Liver (tissue), 9 donors: Measurements from ENCODE around the gene LGR6. TPM values are rescaled to one million over a fixed set of nuclear protein-coding genes. Genes with fewer than 3 reads are reported as not detected.

ENCODE experiments used
- DNase-seq: peaks from one replicate; pipeline ENCODE4 v3.0.0-alpha.2; 2017; ENCODE audit warnings: low spot score
- H3K27ac ChIP-seq, 2 donors: one replicate each; pipeline ENCODE4 v1.7.0; 2013; ENCODE audit warnings: inconsistent platforms in 2 of 2, low read length in 2 of 2, control low read depth in 1 of 2, low read depth in 1 of 2, mild to moderate bottlenecking in 1 of 2
- H3K27me3 ChIP-seq, 4 donors: one replicate each; pipeline versions ENCODE4 v1.6.1 to v1.7.0; 2013; ENCODE audit warnings: low read length in 3 of 4, inconsistent platforms in 1 of 4, mild to moderate bottlenecking in 1 of 4, moderate library complexity in 1 of 4; ENCODE audit not compliant: control insufficient read depth in 4 of 4, insufficient read depth in 4 of 4
- H3K36me3 ChIP-seq, 4 donors: one replicate each; pipeline versions ENCODE4 v1.6.1 to v1.7.0; 2013; ENCODE audit warnings: low read length in 3 of 4, mild to moderate bottlenecking in 3 of 4, low read depth in 1 of 4, moderate library complexity in 1 of 4; ENCODE audit not compliant: control insufficient read depth in 4 of 4, insufficient read depth in 3 of 4
- H3K4me1 ChIP-seq, 4 donors: one replicate each; pipeline versions ENCODE4 v1.6.1 to v1.7.0; 2013; ENCODE audit warnings: low read length in 3 of 4, mild to moderate bottlenecking in 3 of 4, moderate library complexity in 1 of 4; ENCODE audit not compliant: control insufficient read depth in 4 of 4, insufficient read depth in 4 of 4
- H3K4me3 ChIP-seq, 3 donors: one replicate each; pipeline versions ENCODE4 v1.6.1 to v1.7.0; 2013; ENCODE audit warnings: low read length in 3 of 3, control low read depth in 1 of 3, low read depth in 1 of 3, mild to moderate bottlenecking in 1 of 3
- H3K9ac ChIP-seq, 2 donors: one replicate each; pipeline ENCODE4 v1.7.0; 2013; ENCODE audit warnings: low read length in 2 of 2, mild to moderate bottlenecking in 2 of 2, moderate library complexity in 2 of 2, control low read depth in 1 of 2, low read depth in 1 of 2
- H3K9me3 ChIP-seq, 4 donors: one replicate each; pipeline versions ENCODE4 v1.6.1 to v1.7.0; 2013; ENCODE audit warnings: low read length in 3 of 4; ENCODE audit not compliant: control insufficient read depth in 4 of 4
- CTCF ChIP-seq: fragments of 150-350 bp; IDR thresholded peaks from 2 replicates; pipeline ENCODE4 v1.5.1; 2017; ENCODE audit warnings: improper control_type of control experiment, low read depth, low read length; ENCODE audit not compliant: missing input control
- EGR1 ChIP-seq, 2 donors: IDR thresholded peaks; 2 replicates each; pipeline ENCODE4 v1.6.1; 2016 to 2018; ENCODE audit warnings: antibody characterized with exemption in 2 of 2, low read depth in 2 of 2
- FOXA1 ChIP-seq: IDR thresholded peaks from 2 replicates; pipeline ENCODE4 v1.6.1; 2016; ENCODE audit warnings: antibody characterized with exemption
- FOXA2 ChIP-seq: IDR thresholded peaks from 2 replicates; pipeline ENCODE4 v1.6.1; 2016; ENCODE audit warnings: antibody characterized with exemption
- GABPA ChIP-seq, 2 donors: IDR thresholded peaks in 1 of 2; conservative IDR thresholded peaks in 1 of 2; 2 replicates each; pipeline ENCODE4 v1.6.1; 2016; ENCODE audit warnings: antibody characterized with exemption in 2 of 2, mild to moderate bottlenecking in 1 of 2, moderate library complexity in 1 of 2
- HNF4G ChIP-seq: IDR thresholded peaks from 2 replicates; pipeline ENCODE4 v1.6.1; 2016; ENCODE audit warnings: antibody characterized with exemption
- JUND ChIP-seq, 2 donors: IDR thresholded peaks; 2 replicates each; pipeline ENCODE4 v1.6.1; 2016; ENCODE audit warnings: antibody characterized with exemption in 2 of 2
- MAX ChIP-seq: IDR thresholded peaks from 2 replicates; pipeline ENCODE4 v1.6.1; 2016; ENCODE audit warnings: antibody characterized with exemption
- NR2F2 ChIP-seq: IDR thresholded peaks from 2 replicates; pipeline ENCODE4 v1.6.1; 2016; ENCODE audit warnings: antibody characterized with exemption
- RAD21 ChIP-seq, 2 donors: IDR thresholded peaks; 2 replicates each; pipeline ENCODE4 v1.6.1; 2016; ENCODE audit warnings: antibody characterized with exemption in 2 of 2, mild to moderate bottlenecking in 2 of 2
- REST ChIP-seq: IDR thresholded peaks from 2 replicates; pipeline ENCODE4 v1.6.1; 2016; ENCODE audit warnings: antibody characterized with exemption, mild to moderate bottlenecking
- RXRA ChIP-seq, 2 donors: IDR thresholded peaks; 2 replicates each; pipeline ENCODE4 v1.6.1; 2017 to 2018; ENCODE audit warnings: antibody characterized with exemption in 2 of 2, mild to moderate bottlenecking in 1 of 2
- SP1 ChIP-seq: IDR thresholded peaks from 2 replicates; pipeline ENCODE4 v1.6.1; 2018; ENCODE audit warnings: antibody characterized with exemption, mild to moderate bottlenecking
- TAF1 ChIP-seq: conservative IDR thresholded peaks from 2 replicates; pipeline ENCODE4 v1.6.1; 2016; ENCODE audit warnings: antibody characterized with exemption, mild to moderate bottlenecking
- YY1 ChIP-seq: IDR thresholded peaks from 2 replicates; pipeline ENCODE4 v1.6.1; 2016; ENCODE audit warnings: antibody characterized with exemption, mild to moderate bottlenecking
- ZBTB33 ChIP-seq: IDR thresholded peaks from 2 replicates; pipeline ENCODE4 v1.6.1; 2016; ENCODE audit warnings: antibody characterized with exemption
- WGBS: extraction: QIAGEN DNeasy Blood & Tissue Kit; methylation state at CpG from one replicate; pipeline ENCODE4 v1.1.7; 2013; 5-methylcytosine and 5-hydroxymethylcytosine counted together
- polyA plus RNA-seq, 2 donors: library from polyadenylated mRNA; stranded (reverse) in 1 of 2; unstranded in 1 of 2; fragments of 200-250 nt in 1 of 2; fragments of >200 nt in 1 of 2; fragmentation: Nextera tagmentation in 1 of 2; extraction: Ambion mirVana in 1 of 2; gene quantifications; one replicate each; pipeline versions ENCODE4 v1.2.1 to v1.2.3, GENCODE V29; 2013 to 2015
- total RNA-seq, 2 donors: library from RNA; depleted of rRNA; stranded (reverse); fragments of >200 nt; gene quantifications; one replicate each; pipeline ENCODE4 v1.2.3, GENCODE V29; 2014
- donor health status: healthy.
- donor health status: healthy.
- donor health status: healthy.
- donor health status: healthy.
- donor health status: healthy.

Gene LGR6
- total and polyA plus RNA-seq, 4 donors = 0.05 to 1.2 (median 0.75) TPM

GRCh38 chr1:202289009-202289408 lies 95.4 kb downstream of the LGR6 start:
- H3K27ac ChIP-seq = no peak overlapping the region

GRCh38 chr1:202291001-202291400 lies 97.4 kb downstream of the LGR6 start:
- H3K36me3 ChIP-seq = no peaks in the 10 kb centered on the region
- H3K9me3 ChIP-seq = no peaks in the 10 kb centered on the region
- 64% methylated on average over 2 of the region's 2 CpGs for whole genome bisulfite sequencing
- no peak overlapping the region for H3K27ac ChIP-seq
- no peak overlapping the region for H3K9ac ChIP-seq
- no peak for DNase-seq
- H3K4me1 ChIP-seq = no peaks in the 10 kb centered on the region
- H3K4me3 ChIP-seq = no peak overlapping the region
- H3K27me3 ChIP-seq = no peaks in the 10 kb centered on the region
- TF ChIP-seq HNF4G (no peak), TAF1 (no peak)

More at GRCh38 chr1:202289009-202289408, 95.4 kb downstream of the LGR6 start:
- no peak for DNase-seq
- 76% methylated on average over 4 of the region's 4 CpGs for WGBS
- no peaks in the 10 kb centered on the region for H3K4me1 ChIP-seq
- H3K4me3 ChIP-seq = no peak overlapping the region
- no peak for TF ChIP-seq JUND (IDR thresholded peaks at IDR 0.05)
- TF ChIP-seq RXRA (IDR thresholded peaks at IDR 0.05) = no peak
- no peak for TF ChIP-seq TAF1
- TF ChIP-seq EGR1 (IDR thresholded peaks at IDR 0.05; ENCODE audit: low read depth in 2 of 2) = no peak
- TF ChIP-seq NR2F2 = no peak
- no peak for TF ChIP-seq YY1
- H3K9ac ChIP-seq = no peak overlapping the region
- H3K27me3 ChIP-seq = no peaks in the 10 kb centered on the region
- no peaks in the 10 kb centered on the region for H3K36me3 ChIP-seq
- no peaks in the 10 kb centered on the region for H3K9me3 ChIP-seq

GRCh38 chr1:202291961-202292712 lies 98.5 kb downstream of the LGR6 start:
- Histone ChIP-seq H3K27ac (no peak overlapping the region), H3K36me3 (no peaks in the 10 kb centered on the region), H3K27me3 (no peaks in the 10 kb centered on the region), H3K4me3 (no peak overlapping the region), H3K9ac (no peak overlapping the region), H3K4me1 (no peaks in the 10 kb centered on the region), H3K9me3 (no peaks in the 10 kb centered on the region)
- no peak for TF ChIP-seq RXRA (IDR thresholded peaks at IDR 0.05)
- no peak for TF ChIP-seq REST
- TF ChIP-seq FOXA2 = no peak
- TF ChIP-seq FOXA1 = no peak
- TF ChIP-seq GABPA (IDR thresholded peaks at IDR 0.05 in 1 of 2, conservative IDR thresholded peaks at IDR 0.05 in 1 of 2) = no peak
- TF ChIP-seq ZBTB33 = no peak
- TF ChIP-seq RAD21 (IDR thresholded peaks at IDR 0.05) = no peak
- TF ChIP-seq NR2F2 = no peak
- no peak for TF ChIP-seq MAX
- TF ChIP-seq CTCF = no peak
- no peak for TF ChIP-seq SP1
- no peak for TF ChIP-seq EGR1 (IDR thresholded peaks at IDR 0.05; ENCODE audit: low read depth in 2 of 2)
- no peak for TF ChIP-seq HNF4G
- no peak for DNase-seq
- WGBS = 95% methylated on average over 5 of the region's 5 CpGs
